ENCODE data around the gene SEMA5A.

The SEMA5A gene

DNA sequence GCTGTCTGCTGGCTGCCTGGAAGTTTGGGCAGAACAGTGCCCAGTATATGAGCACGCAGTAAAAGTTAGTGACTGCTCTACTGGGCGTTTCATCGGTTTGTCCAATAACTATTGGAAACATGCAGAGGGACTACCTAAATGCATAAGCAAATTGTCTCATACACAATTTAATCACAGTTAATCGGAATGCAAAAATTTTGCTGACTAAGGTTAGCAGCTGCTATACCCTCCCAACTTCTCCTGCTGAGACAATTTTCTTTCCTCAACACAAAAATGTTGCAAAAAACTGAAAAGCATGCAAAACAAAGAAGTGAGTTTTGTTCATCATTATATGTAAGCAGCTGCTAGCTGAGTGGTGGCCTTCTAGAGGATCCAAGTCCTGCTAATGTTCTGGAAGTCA, 327.5 kb downstream of the SEMA5A start:
- no peak overlapping the region for H3K9ac ChIP-seq (ENCODE audit: low read depth in 1 of 2, low read length in 2 of 2)
- no peaks in the 10 kb centered on the region for H3K4me1 ChIP-seq (ENCODE audit: control insufficient read depth in 2 of 2, insufficient read depth in 2 of 2, low read length in 2 of 2)
- H3K4me3 ChIP-seq (ENCODE audit: low read length in 2 of 2), result no peak overlapping the region
- no peaks in the 10 kb centered on the region for H3K9me3 ChIP-seq (ENCODE audit: control insufficient read depth in 2 of 2, low read length in 2 of 2)
- peaks cover 8 to 10% of the 10 kb centered on the region in 2 donors for H3K36me3 ChIP-seq (ENCODE audit: control insufficient read depth in 2 of 2, insufficient read depth in 2 of 2, low read length in 2 of 2)
- H3K27ac ChIP-seq (ENCODE audit: low read depth in 2 of 2, low read length in 2 of 2), result no peak overlapping the region
- H3K27me3 ChIP-seq (ENCODE audit: control insufficient read depth in 2 of 2, insufficient read depth in 2 of 2, low read length in 2 of 2), result no peaks in the 10 kb centered on the region

DNA sequence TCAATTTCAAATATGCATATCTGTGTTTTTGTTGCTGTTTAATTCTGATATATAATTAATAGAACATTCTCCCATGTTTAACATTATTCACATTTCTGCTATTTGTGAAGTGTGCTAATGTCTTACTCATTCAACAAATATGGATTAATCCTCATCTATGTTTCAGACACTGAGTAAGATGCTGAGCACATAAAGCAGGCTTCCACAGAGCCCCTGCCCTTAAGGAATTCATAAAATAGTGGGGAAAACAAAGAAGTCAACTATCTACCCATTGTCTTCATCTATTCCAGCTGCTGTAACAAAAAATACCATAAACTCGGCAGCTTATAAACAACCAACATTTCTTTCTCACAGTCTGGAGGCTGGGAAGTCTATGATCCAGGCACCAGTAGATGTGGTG, 333.3 kb downstream of the SEMA5A start:
- H3K4me3 ChIP-seq (ENCODE audit: low read length in 2 of 2), result no peak overlapping the region
- H3K27ac ChIP-seq (ENCODE audit: low read depth in 2 of 2, low read length in 2 of 2), result no peak overlapping the region
- peaks cover 3 to 4% of the 10 kb centered on the region in 2 donors for H3K36me3 ChIP-seq (ENCODE audit: control insufficient read depth in 2 of 2, insufficient read depth in 2 of 2, low read length in 2 of 2)
- H3K27me3 ChIP-seq (ENCODE audit: control insufficient read depth in 2 of 2, insufficient read depth in 2 of 2, low read length in 2 of 2), result no peaks in the 10 kb centered on the region
- no peaks in the 10 kb centered on the region for H3K9me3 ChIP-seq (ENCODE audit: control insufficient read depth in 2 of 2, low read length in 2 of 2)
- H3K4me1 ChIP-seq (ENCODE audit: control insufficient read depth in 2 of 2, insufficient read depth in 2 of 2, low read length in 2 of 2), result no peaks in the 10 kb centered on the region
- H3K9ac ChIP-seq (ENCODE audit: low read depth in 1 of 2, low read length in 2 of 2), result no peak overlapping the region

DNA sequence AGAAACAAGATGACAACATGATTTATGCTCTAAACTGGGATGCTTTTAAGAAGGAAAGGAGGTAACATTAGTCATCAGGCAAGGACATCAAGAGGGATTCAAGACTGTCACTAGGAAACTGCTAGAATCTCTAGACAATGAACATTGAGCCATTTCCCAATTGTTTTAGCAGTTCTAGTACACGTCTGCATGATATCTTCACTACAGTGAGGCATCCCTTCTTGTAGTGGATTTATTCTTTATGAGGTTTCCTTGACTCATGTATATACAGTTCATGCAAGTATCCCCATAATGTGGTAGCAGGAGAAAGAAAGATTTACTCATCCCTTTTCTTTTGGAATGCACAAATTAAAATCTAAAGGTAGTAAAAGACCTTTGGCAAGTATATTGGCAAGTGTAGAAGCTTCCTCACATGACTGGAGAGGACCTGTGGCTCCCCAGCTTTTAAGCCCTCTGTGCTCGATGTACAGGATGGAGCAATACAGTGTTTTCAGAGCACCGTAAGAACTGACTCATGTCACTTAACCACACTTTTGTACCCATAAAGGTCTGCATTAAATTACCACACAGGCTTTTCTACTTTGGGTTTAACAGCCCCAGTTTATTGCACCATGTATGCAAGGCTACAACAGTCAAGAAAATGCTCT, 335.9 kb downstream of the SEMA5A start:
- Histone ChIP-seq H3K9ac (ENCODE audit: low read depth in 1 of 2, low read length in 2 of 2) (no peak overlapping the region), H3K9me3 (ENCODE audit: control insufficient read depth in 2 of 2, low read length in 2 of 2) (no peaks in the 10 kb centered on the region), H3K36me3 (ENCODE audit: control insufficient read depth in 2 of 2, insufficient read depth in 2 of 2, low read length in 2 of 2) (peaks cover 3% of the 10 kb centered on the region in 2 donors), H3K27ac (ENCODE audit: low read depth in 2 of 2, low read length in 2 of 2) (no peak overlapping the region), H3K4me3 (ENCODE audit: low read length in 2 of 2) (no peak overlapping the region), H3K4me1 (ENCODE audit: control insufficient read depth in 2 of 2, insufficient read depth in 2 of 2, low read length in 2 of 2) (no peaks in the 10 kb centered on the region), H3K27me3 (ENCODE audit: control insufficient read depth in 2 of 2, insufficient read depth in 2 of 2, low read length in 2 of 2) (no peaks in the 10 kb centered on the region)

DNA sequence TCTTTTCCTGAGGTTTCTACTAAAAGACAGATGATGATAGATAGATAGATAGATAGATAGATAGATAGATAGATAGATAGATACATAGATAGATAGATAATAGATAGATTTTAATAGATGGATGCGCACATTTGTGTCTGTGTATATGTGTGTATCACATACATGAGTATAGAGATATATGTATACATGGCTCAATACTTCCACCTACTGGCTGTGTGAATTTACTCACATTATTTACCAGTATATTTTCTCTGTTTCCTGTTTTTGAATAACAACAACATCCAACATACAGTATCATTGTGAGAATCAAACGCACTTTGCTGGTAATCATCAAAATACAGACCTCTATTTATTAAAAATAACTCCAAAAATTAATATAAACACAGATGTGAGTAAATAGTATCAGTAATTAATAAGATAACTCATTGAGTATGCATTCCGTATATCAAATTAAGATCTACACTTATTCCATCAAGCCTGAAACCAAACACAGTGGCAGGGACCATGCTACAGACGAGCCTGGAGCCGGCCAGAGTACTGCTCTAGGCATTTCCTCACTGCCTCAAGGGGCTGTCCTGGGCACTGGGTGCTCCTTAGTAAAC, 338.0 kb downstream of the SEMA5A start:
- Histone ChIP-seq H3K4me3 (ENCODE audit: low read length in 2 of 2) (no peak overlapping the region), H3K9ac (ENCODE audit: low read depth in 1 of 2, low read length in 2 of 2) (no peak overlapping the region), H3K36me3 (ENCODE audit: control insufficient read depth in 2 of 2, insufficient read depth in 2 of 2, low read length in 2 of 2) (no peaks in the 10 kb centered on the region), H3K27me3 (ENCODE audit: control insufficient read depth in 2 of 2, insufficient read depth in 2 of 2, low read length in 2 of 2) (no peaks in the 10 kb centered on the region), H3K9me3 (ENCODE audit: control insufficient read depth in 2 of 2, low read length in 2 of 2) (no peaks in the 10 kb centered on the region), H3K4me1 (ENCODE audit: control insufficient read depth in 2 of 2, insufficient read depth in 2 of 2, low read length in 2 of 2) (no peaks in the 10 kb centered on the region), H3K27ac (ENCODE audit: low read depth in 2 of 2, low read length in 2 of 2) (no peak overlapping the region)

DNA sequence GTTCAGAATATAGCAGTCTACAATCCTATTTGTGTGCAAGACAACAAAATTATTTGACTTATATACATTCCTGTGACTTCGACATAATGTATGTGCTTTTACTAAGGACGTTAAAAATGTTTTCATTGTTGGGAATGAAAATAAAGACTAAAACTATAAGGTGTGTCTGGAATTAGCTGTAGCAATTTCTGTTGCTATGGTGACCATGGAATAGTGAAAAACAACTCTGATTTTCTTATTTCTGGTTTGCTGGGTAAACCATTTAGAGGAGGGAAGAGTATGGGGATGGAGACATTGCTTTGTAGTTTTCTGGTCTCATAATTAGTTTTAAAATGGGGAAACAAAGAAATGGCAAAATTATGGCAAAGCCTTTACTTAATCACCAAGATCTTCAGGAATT, 343.2 kb downstream of the SEMA5A start:
- Histone ChIP-seq H3K4me1 (ENCODE audit: control insufficient read depth in 2 of 2, insufficient read depth in 2 of 2, low read length in 2 of 2) (no peaks in the 10 kb centered on the region), H3K36me3 (ENCODE audit: control insufficient read depth in 2 of 2, insufficient read depth in 2 of 2, low read length in 2 of 2) (peaks cover 4 to 7% of the 10 kb centered on the region in 2 donors), H3K9me3 (ENCODE audit: control insufficient read depth in 2 of 2, low read length in 2 of 2) (no peaks in the 10 kb centered on the region), H3K9ac (ENCODE audit: low read depth in 1 of 2, low read length in 2 of 2) (no peak overlapping the region), H3K27me3 (ENCODE audit: control insufficient read depth in 2 of 2, insufficient read depth in 2 of 2, low read length in 2 of 2) (no peaks in the 10 kb centered on the region), H3K4me3 (ENCODE audit: low read length in 2 of 2) (no peak overlapping the region), H3K27ac (ENCODE audit: low read depth in 2 of 2, low read length in 2 of 2) (no peak overlapping the region)

DNA sequence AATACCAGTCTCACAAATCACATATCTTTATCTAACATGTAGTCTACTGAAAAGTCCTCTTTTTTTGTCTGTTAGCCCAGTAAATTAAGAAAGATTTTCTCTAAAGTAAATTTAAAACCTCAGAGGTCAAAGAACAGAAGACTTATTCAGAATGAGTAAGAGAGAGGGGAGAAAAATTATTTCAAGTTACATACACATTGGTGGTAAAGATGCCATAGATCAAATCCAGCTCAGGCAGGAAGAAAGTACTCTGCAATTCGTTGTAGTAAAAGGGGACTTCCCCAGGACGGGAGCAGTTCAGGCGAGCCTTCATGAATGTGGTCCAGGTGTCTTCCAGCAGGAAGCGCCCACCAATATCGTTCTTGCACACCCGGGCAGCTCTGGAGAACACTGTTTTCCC, 344.1 kb downstream of the SEMA5A start:
- Histone ChIP-seq H3K9ac (ENCODE audit: low read depth in 1 of 2, low read length in 2 of 2) (no peak overlapping the region), H3K27ac (ENCODE audit: low read depth in 2 of 2, low read length in 2 of 2) (no peak overlapping the region), H3K9me3 (ENCODE audit: control insufficient read depth in 2 of 2, low read length in 2 of 2) (no peaks in the 10 kb centered on the region), H3K4me3 (ENCODE audit: low read length in 2 of 2) (no peak overlapping the region), H3K27me3 (ENCODE audit: control insufficient read depth in 2 of 2, insufficient read depth in 2 of 2, low read length in 2 of 2) (no peaks in the 10 kb centered on the region), H3K4me1 (ENCODE audit: control insufficient read depth in 2 of 2, insufficient read depth in 2 of 2, low read length in 2 of 2) (no peaks in the 10 kb centered on the region), H3K36me3 (ENCODE audit: control insufficient read depth in 2 of 2, insufficient read depth in 2 of 2, low read length in 2 of 2) (peaks cover 4 to 13% of the 10 kb centered on the region in 2 donors)

DNA sequence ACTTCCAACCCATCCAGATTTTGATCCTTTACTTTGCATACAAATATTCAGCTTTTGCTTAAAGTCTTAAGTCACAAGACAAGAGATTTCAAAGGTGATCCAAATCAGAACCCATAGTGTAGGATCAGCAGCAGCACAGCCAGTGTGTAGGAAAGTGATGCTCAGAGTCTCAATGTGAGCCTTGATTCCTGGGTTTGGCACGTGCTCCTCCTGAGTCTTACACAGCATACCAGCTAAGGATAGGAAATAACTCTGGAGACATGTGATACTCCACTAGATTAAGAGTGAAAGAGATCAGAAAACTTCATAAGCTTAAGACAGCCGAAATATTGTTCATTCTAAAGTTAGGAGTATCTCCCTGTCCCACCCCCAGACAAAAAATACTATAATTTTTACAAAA, 344.9 kb downstream of the SEMA5A start:
- Histone ChIP-seq H3K27me3 (ENCODE audit: control insufficient read depth in 2 of 2, insufficient read depth in 2 of 2, low read length in 2 of 2) (no peaks in the 10 kb centered on the region), H3K27ac (ENCODE audit: low read depth in 2 of 2, low read length in 2 of 2) (no peak overlapping the region), H3K36me3 (ENCODE audit: control insufficient read depth in 2 of 2, insufficient read depth in 2 of 2, low read length in 2 of 2) (peaks cover 4 to 17% of the 10 kb centered on the region in 2 donors), H3K9ac (ENCODE audit: low read depth in 1 of 2, low read length in 2 of 2) (no peak overlapping the region), H3K4me3 (ENCODE audit: low read length in 2 of 2) (no peak overlapping the region), H3K9me3 (ENCODE audit: control insufficient read depth in 2 of 2, low read length in 2 of 2) (no peaks in the 10 kb centered on the region), H3K4me1 (ENCODE audit: control insufficient read depth in 2 of 2, insufficient read depth in 2 of 2, low read length in 2 of 2) (no peaks in the 10 kb centered on the region)

DNA sequence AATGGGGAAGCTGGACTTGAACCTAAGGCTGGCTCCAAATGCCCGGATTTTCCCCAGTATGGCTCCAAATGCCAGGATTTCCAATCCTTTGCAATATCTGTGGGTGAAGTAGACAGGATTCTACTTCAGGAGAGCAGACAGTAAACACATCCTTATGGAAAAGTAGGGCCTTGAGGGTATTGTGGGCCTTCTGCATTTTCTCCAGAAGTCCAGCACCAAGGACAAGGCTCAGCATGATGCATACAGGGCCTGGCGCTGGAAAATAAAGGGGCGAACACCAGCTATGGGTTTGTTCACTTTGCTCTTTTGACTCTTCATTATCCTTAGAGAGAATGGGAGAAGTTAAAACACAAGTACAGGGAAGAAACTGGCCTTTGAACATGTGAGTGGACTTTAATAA, 347.5 kb downstream of the SEMA5A start:
- Histone ChIP-seq H3K4me3 (ENCODE audit: low read length in 2 of 2) (no peak overlapping the region), H3K4me1 (ENCODE audit: control insufficient read depth in 2 of 2, insufficient read depth in 2 of 2, low read length in 2 of 2) (no peaks in the 10 kb centered on the region), H3K36me3 (ENCODE audit: control insufficient read depth in 2 of 2, insufficient read depth in 2 of 2, low read length in 2 of 2) (peaks cover 6 to 19% of the 10 kb centered on the region in 2 donors), H3K27me3 (ENCODE audit: control insufficient read depth in 2 of 2, insufficient read depth in 2 of 2, low read length in 2 of 2) (no peaks in the 10 kb centered on the region), H3K27ac (ENCODE audit: low read depth in 2 of 2, low read length in 2 of 2) (no peak overlapping the region), H3K9me3 (ENCODE audit: control insufficient read depth in 2 of 2, low read length in 2 of 2) (no peaks in the 10 kb centered on the region), H3K9ac (ENCODE audit: low read depth in 1 of 2, low read length in 2 of 2) (no peak overlapping the region)

DNA sequence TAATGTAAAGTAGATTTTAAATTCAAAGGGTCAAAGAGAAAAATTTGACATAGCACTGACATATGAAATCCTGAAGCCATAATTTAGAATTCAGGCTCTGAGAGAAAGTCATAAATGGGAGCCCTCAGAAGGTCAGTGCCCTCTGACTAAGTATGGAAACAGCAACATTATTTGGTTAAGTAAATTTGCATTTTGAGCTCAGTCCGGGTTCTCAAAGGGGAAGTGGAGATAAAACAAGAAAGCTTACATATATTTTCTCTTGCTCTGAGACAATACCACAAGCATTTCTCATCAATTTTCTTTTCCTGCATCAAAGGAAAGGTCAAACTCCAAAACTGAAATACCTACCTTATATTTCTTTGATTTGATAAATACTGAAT, 348.0 kb downstream of the SEMA5A start:
- Histone ChIP-seq H3K9ac (ENCODE audit: low read depth in 1 of 2, low read length in 2 of 2) (no peak overlapping the region), H3K27me3 (ENCODE audit: control insufficient read depth in 2 of 2, insufficient read depth in 2 of 2, low read length in 2 of 2) (no peaks in the 10 kb centered on the region), H3K4me1 (ENCODE audit: control insufficient read depth in 2 of 2, insufficient read depth in 2 of 2, low read length in 2 of 2) (no peaks in the 10 kb centered on the region), H3K27ac (ENCODE audit: low read depth in 2 of 2, low read length in 2 of 2) (no peak overlapping the region), H3K36me3 (ENCODE audit: control insufficient read depth in 2 of 2, insufficient read depth in 2 of 2, low read length in 2 of 2) (peaks cover 6 to 19% of the 10 kb centered on the region in 2 donors), H3K4me3 (ENCODE audit: low read length in 2 of 2) (no peak overlapping the region), H3K9me3 (ENCODE audit: control insufficient read depth in 2 of 2, low read length in 2 of 2) (no peaks in the 10 kb centered on the region)

DNA sequence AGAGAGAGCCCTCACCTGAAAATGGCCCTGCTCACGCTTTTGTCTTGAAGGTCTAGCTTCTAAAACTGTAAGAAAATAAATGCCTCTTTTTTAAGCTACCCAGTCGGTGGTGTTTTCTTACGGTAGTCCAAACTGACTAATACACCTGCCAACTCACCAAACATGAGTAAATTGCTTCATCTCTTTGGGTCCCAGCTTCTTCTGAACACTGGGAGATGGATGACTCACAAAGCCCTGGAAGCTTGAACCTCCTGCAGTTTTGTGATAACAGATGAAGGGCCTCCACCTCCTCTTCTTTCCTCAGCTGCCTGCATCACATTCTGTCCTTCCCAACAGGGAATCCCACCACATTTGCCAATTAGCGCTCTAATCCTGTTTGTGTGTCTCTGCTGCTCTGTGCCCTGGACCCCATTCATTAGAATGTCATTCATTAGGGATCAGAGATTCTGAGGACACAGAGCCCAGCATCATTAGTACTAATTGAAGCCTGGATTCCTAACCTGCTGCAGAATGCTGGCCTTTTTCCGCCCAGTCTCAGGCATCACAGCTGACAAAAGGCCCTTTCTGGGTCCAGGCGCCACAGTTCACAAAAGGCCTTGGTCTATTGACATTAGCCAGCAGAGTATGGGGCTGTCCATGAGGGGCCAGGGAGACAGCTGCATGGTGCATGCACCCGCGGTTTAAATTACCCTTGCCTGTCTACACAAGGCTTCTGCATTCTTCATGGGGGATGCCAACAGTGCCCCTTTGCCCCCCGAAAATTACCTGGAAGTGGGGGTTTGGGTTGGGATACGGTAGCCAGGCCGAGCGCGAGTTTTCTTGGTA, 349.3 kb downstream of the SEMA5A start:
- peaks cover 6 to 23% of the 10 kb centered on the region in 2 donors for H3K36me3 ChIP-seq (ENCODE audit: control insufficient read depth in 2 of 2, insufficient read depth in 2 of 2, low read length in 2 of 2)
- no peak overlapping the region for H3K27ac ChIP-seq (ENCODE audit: low read depth in 2 of 2, low read length in 2 of 2)
- no peaks in the 10 kb centered on the region for H3K9me3 ChIP-seq (ENCODE audit: control insufficient read depth in 2 of 2, low read length in 2 of 2)
- H3K4me3 ChIP-seq (ENCODE audit: low read length in 2 of 2), result no peak overlapping the region
- H3K4me1 ChIP-seq (ENCODE audit: control insufficient read depth in 2 of 2, insufficient read depth in 2 of 2, low read length in 2 of 2), result no peaks in the 10 kb centered on the region
- H3K27me3 ChIP-seq (ENCODE audit: control insufficient read depth in 2 of 2, insufficient read depth in 2 of 2, low read length in 2 of 2), result no peaks in the 10 kb centered on the region
- no peak overlapping the region for H3K9ac ChIP-seq (ENCODE audit: low read depth in 1 of 2, low read length in 2 of 2)

Measured in mucosa of rectum (tissue), 2 donors.